Bronchial epithelial cell (primary cell): ENCODE data around the gene C9orf153. TPM values are rescaled to one million over a fixed set of nuclear protein-coding genes. Genes with fewer than 3 reads are reported as not detected.

Experiments
- DNase-seq: peaks from one replicate; pipeline ENCODE4 v3.0.0-alpha.2; 2010; ENCODE audit warnings: low read depth
- FAIRE-seq: peaks from 2 replicates; lab custom pipeline; 2011; peaks lifted over from hg19 to GRCh38; lab: Jason Lieb, UNC
- H3K27me3 ChIP-seq: 2 replicates; pipeline ENCODE4 v1.5.1; 2011; ENCODE audit warnings: low read length; ENCODE audit not compliant: control insufficient read depth, insufficient read depth
- H3K36me3 ChIP-seq: 2 replicates; pipeline ENCODE4 v1.5.1; 2011; ENCODE audit warnings: low read length; ENCODE audit not compliant: control insufficient read depth, insufficient read depth
- H3K4me3 ChIP-seq: 2 replicates; pipeline ENCODE4 v1.5.1; 2011; ENCODE audit warnings: mild to moderate bottlenecking, low read depth, low read length, control low read depth
- total RNA-seq: library from RNA; depleted of rRNA; stranded (reverse); fragments of >200 nt; gene quantifications from 2 replicates; pipeline ENCODE4 v1.2.1, GENCODE V29; 2014
- TF ChIP-seq, protein P1 (sequence below): IDR thresholded peaks from 2 replicates; pipeline ENCODE4 v1.5.1; 2011; ENCODE audit warnings: mild to moderate bottlenecking, moderate library complexity, low read length, control low read depth, inconsistent platforms; ENCODE audit not compliant: insufficient read depth, severe bottlenecking

Gene C9orf153
- total RNA-seq, 1 donor from 2014 or later, result 0.26 TPM

DNA sequence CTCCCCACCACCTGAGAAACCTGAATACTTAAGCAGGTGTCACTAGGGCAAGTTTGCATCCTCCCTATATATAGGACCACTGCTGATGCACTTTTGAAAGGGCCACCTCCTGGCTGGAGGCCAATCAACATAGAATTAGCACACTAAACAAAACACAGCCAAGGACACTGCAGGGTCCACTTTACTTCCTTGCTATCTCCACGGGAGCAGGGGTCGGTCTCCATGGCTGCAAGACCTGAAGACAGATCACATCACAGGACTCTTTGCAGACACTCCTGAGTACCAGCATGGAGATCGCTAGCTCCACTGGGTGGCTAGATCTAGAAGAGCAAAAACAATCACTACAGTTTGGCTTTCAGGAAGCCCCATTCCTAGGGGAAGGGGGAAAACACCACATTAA lies 72.3 kb downstream of the C9orf153 start:
- no peaks in the 10 kb centered on the region for H3K27me3 ChIP-seq
- DNase-seq, result no peak
- no peak for FAIRE-seq

DNA sequence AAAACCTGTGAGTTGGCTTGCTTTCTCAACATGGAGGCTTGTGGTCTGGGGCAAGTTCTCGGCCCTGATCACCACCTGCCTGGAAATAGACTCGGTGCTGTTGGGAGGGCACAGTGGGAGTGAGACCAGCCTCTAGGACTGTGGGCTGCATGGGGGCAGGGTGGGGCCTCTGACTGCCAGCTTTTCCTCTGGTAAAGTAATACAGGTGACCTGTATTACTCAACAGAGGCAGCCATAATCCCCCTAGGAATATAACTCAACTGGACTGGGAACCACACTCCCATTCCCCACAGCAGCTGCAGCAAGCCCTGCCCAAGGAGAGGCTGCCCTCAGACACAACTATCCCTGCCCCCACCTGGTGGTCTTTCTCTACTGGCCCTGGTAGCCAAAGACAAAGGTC lies 72.8 kb downstream of the C9orf153 start:
- no peak overlapping the region for H3K4me3 ChIP-seq
- no peaks in the 10 kb centered on the region for H3K36me3 ChIP-seq
- H3K27me3 ChIP-seq, result no peaks in the 10 kb centered on the region
- DNase-seq (no peak), FAIRE-seq (no peak)
- TF ChIP-seq, protein P1, sequence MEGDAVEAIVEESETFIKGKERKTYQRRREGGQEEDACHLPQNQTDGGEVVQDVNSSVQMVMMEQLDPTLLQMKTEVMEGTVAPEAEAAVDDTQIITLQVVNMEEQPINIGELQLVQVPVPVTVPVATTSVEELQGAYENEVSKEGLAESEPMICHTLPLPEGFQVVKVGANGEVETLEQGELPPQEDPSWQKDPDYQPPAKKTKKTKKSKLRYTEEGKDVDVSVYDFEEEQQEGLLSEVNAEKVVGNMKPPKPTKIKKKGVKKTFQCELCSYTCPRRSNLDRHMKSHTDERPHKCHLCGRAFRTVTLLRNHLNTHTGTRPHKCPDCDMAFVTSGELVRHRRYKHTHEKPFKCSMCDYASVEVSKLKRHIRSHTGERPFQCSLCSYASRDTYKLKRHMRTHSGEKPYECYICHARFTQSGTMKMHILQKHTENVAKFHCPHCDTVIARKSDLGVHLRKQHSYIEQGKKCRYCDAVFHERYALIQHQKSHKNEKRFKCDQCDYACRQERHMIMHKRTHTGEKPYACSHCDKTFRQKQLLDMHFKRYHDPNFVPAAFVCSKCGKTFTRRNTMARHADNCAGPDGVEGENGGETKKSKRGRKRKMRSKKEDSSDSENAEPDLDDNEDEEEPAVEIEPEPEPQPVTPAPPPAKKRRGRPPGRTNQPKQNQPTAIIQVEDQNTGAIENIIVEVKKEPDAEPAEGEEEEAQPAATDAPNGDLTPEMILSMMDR, result no peak

More for the DNA sequence above, 72.3 kb downstream of the C9orf153 start:
- no peaks in the 10 kb centered on the region for H3K36me3 ChIP-seq
- H3K4me3 ChIP-seq, result no peak overlapping the region
- TF ChIP-seq, protein P1, result no peak

DNA sequence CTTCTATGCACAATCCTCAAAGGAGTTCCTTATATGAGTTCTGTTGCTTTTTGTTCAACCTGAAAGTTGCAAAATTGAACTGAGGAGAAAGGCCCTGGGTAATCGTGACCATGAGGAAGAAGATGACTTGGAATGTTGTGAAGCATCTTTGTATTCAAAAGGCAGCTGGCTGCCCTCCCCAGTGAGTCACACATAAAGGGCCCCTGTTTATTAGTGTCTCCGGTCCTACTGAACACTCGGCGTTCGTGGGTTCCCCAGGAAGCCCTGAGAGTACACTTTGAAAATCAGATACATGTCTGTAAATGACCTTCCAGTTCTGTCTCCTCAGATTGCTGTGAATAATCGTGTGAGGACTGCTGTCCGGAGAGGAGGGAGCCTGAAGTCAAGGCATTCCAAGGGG lies 73.6 kb downstream of the C9orf153 start:
- TF ChIP-seq, protein P1, result no peak
- FAIRE-seq (no peak), DNase-seq (no peak)
- Histone ChIP-seq H3K27me3 (no peaks in the 10 kb centered on the region), H3K4me3 (no peak overlapping the region), H3K36me3 (no peaks in the 10 kb centered on the region)

DNA sequence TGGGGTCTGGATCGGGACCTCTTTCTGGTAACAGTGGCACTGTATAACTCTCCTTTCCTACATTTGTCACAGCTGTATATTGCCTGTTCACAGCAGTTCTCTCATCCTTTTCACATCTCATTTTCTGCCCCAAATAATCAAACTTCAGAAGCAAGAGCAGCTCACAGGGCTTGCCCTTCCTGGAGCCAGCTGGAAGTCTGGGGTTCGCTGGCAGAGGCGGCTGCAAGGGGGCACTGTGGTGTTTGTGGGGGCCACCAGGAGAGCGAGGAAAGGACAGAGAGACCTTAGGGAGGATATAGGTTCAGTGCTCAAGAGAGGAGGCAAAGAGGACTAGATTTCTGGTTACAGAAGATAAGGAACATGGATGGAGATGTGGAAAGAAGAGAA lies 75.3 kb downstream of the C9orf153 start:
- no peak for DNase-seq
- FAIRE-seq, result no peak
- TF ChIP-seq, protein P1, result no peak
- no peaks in the 10 kb centered on the region for H3K36me3 ChIP-seq
- no peak overlapping the region for H3K4me3 ChIP-seq
- no peaks in the 10 kb centered on the region for H3K27me3 ChIP-seq

DNA sequence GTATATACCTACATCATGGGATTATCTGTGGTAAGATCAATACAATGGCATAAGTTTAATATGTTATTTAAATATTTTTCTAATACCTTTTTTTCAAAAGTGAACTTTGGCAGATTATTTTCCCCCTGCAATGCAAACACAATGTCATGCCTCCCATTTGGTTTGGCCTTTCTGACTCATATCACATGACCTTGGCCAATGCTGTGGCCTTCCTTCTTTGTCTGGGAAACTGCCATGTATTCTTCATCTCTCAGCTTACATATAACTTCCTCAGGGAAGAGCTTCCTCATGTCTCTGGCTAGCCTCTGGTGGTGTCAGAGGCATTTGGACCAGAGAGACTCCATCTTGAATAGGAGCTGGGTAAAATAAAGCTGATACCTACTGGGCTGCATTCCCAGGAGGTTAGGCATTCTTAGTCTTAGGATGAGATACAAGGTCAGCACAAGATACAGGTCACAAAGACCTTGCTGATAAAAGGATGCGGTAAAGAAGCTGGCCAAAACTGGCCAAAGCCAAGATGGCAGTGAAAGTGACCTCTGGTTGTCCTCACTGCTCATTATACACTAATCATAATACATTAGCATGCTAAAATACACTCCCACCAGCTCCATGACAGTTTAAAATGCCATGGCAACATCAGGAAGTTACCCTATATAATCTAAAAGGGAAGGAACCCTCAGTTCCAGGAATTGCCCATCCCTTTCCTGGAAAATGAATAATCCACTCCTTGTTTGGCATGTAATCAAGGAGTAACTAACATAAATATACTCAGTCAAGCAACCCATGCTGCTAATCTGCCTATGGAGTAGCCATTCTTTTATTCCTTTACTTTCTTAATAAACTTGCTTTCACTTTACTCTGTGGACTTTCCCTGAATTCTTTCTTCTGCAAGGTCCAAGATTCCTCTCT lies 76.0 kb downstream of the C9orf153 start:
- no peaks in the 10 kb centered on the region for H3K36me3 ChIP-seq
- no peak for DNase-seq
- TF ChIP-seq, protein P1, result no peak
- H3K4me3 ChIP-seq, result no peak overlapping the region
- no peak for FAIRE-seq
- H3K27me3 ChIP-seq, result no peaks in the 10 kb centered on the region
